Measurements from ENCODE around the gene GRIN2A. TPM values are rescaled to one million over a fixed set of nuclear protein-coding genes. Genes with fewer than 3 reads are reported as not detected.
A peak's percentile ranks its signal among the peaks of the same experiment; 100 is the strongest.

GRIN2A gene
- total and polyA plus RNA-seq, 2 of the 8 experiments (the other 6 are each of a cell fraction or from before 2014, with no cell fraction given): 0.18 to 1.8 TPM

DNA sequence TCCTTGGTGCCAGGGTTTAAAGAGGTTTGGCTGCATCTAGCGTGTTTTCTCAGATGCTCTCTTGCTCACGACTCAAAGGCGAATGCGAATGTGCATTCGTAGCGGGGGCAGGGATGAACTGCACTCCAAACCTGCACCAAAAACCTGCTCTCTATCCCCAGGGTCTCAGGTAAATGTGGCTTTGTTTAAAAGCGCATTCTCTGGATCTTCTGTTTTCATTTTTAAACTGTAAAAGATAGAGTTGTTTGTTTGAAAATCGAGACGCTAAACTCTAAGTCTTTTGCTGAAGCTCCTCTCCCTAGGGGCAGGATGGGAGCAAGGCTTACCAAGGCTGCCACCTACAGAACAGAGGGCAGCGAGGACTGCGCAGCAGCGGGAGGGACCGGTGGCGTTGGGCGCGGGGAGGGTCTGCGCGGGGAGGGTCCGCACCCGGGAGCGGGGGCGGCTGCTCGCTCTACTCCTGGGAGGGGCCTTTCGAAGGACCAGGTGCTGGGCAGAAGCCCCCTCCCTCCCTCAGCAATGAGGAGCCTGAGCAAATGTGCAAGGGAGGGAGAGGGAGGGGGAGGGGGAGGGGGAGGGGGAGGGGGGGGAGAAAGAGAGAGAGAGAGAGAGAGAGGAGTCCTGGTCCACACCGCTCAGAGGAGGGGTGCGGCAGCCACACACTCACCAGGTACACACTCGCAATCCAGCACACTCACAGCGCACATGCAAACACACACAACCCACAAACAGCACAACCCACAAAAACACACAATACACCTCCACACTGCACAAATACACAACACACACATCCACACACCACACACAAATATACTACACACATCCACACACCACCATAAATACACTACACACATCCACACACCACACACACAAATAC lies 142.8 kb downstream of the GRIN2A start:
- peaks cover 17% of the 10 kb centered on the region for H3K23me2 ChIP-seq (ENCODE audit: low read depth, low read length)
- FAIRE-seq: peak; percentile 85
- no peak overlapping the region for H3K27ac ChIP-seq (ENCODE audit: low read depth, low read length)
- 0 out of 2 replicates have a peak, but pooled peaks cover 3% of the 10 kb centered on the region for H3K79me1 ChIP-seq (ENCODE audit: low read depth, low read length)
- peak overlapping the region; percentile 100 for H2AK5ac ChIP-seq (ENCODE audit: low read depth, low read length)
- H3K56ac ChIP-seq (replicated peaks; ENCODE audit: insufficient read length, low read depth, low read length): peak overlapping the region; percentile 98
- peak overlapping the region; percentile 91 to 99 for H3K4me2 ChIP-seq (ENCODE audit: insufficient read depth in 1 of 2, low read depth in 2 of 2, low read length in 2 of 2)
- peak overlapping the region; percentile 72; the same call in 1 of the 2 replicates for H2AFZ ChIP-seq (ENCODE audit: low read length)
- no peaks in the 10 kb centered on the region; a peak in 1 of 4 replicates for H3K9me3 ChIP-seq (ENCODE audit: insufficient read depth in 2 of 2, low read depth in 1 of 2, low read length in 1 of 2)
- peak overlapping the region; percentile 8 for H4K5ac ChIP-seq (ENCODE audit: insufficient read length, low read depth, low read length)
- H3K23ac ChIP-seq (ENCODE audit: insufficient read length): no peak overlapping the region
- H3K14ac ChIP-seq (ENCODE audit: insufficient read length): no peak overlapping the region
- peak overlapping the region; percentile 95 for H3K4ac ChIP-seq (replicated peaks; ENCODE audit: insufficient read length, low read depth, low read length)
- peak overlapping the region; percentile 77; the same call in 1 of the 2 replicates for H2BK5ac ChIP-seq (ENCODE audit: low read depth, low read length)
- peak overlapping the region; percentile 100; the same call in 1 of the 2 replicates for H2BK15ac ChIP-seq (ENCODE audit: low read length)
- peaks cover 0 to 8% of the 10 kb centered on the region in 2 experiments for H4K20me1 ChIP-seq (replicated peaks in 1 of 2; ENCODE audit: control insufficient read depth in 1 of 2, insufficient read depth in 2 of 2, low read length in 2 of 2)
- 10% methylated on average over 20 of the region's 28 CpGs; no CpG with 5 or more reads in 1 of the 2 experiments for WGBS, 2 experiments (ENCODE audit: extremely low coverage in 1 of 2, insufficient coverage in 1 of 2, insufficient read length in 1 of 2, insufficient replicate concordance in 2 of 2, low coverage in 1 of 2, low lambda C conversion rate in 2 of 2, missing lambda C conversion rate in 1 of 2)
- DNase-seq (ENCODE audit: low read depth in 1 of 2, low spot score in 2 of 2): peak in 1 of 2 experiments; percentile 81
- 0 out of 2 replicates have a peak overlapping the region, but pooled peaks have one; percentile 8 for H4K8ac ChIP-seq (ENCODE audit: extremely low read depth, insufficient read depth, low read length)
- peaks cover 3 to 6% (median 3%) of the 10 kb centered on the region in 4 experiments; a peak in 6 of 7 replicates for H3K4me1 ChIP-seq (replicated peaks in 1 of 4; ENCODE audit: control insufficient read depth in 3 of 4, insufficient read depth in 4 of 4, low read length in 3 of 4)
- no peaks in the 10 kb centered on the region; a peak in 1 of 4 replicates for H3K79me2 ChIP-seq (ENCODE audit: control insufficient read depth in 1 of 2, insufficient read depth in 2 of 2, low read length in 2 of 2)
- H3K27me3 ChIP-seq (replicated peaks in 1 of 4; ENCODE audit: control insufficient read depth in 3 of 4, extremely low read depth in 1 of 4, insufficient read depth in 3 of 4, low read length in 3 of 4): no peaks in the 10 kb centered on the region
- H3K9ac ChIP-seq (replicated peaks in 1 of 4; ENCODE audit: extremely low read depth in 1 of 4, low read depth in 3 of 4, low read length in 3 of 4): peak overlapping the region in 1 of 4 experiments; percentile 71; a peak in 2 of 7 replicates
- CTCF ChIA-PET (ENCODE audit: partially characterized antibody): interaction anchor here (0.6 to 1.7 kb wide), 4 partner anchors 12 to 767 kb away, joined by 3 to 5 read pairs (median 3); no protein-coding TSS in a partner anchor
- peak overlapping the region; percentile 90 for H4K91ac ChIP-seq (replicated peaks; ENCODE audit: insufficient read length, low read length)
- POLR2A ChIA-PET (ENCODE audit: partially characterized antibody): interaction anchor here (0.7 to 1.3 kb wide), 4 partner anchors 10 to 358 kb away, joined by 3 to 5 read pairs (median 3); no protein-coding TSS in a partner anchor
- H3K4me3 ChIP-seq (ENCODE audit: extremely low read depth in 1 of 4, insufficient read depth in 2 of 4, low read depth in 3 of 4, low read length in 4 of 4): peak overlapping the region; percentile 30 to 60 (median 48)
- no peaks in the 10 kb centered on the region; a peak in 1 of 8 replicates for H3K36me3 ChIP-seq (ENCODE audit: control insufficient read depth in 2 of 4, insufficient read depth in 4 of 4, low read length in 3 of 4)
- H3K18ac ChIP-seq (ENCODE audit: extremely low read depth, low read length): peak overlapping the region; percentile 81
- H2BK12ac ChIP-seq (ENCODE audit: low read depth, low read length): peak overlapping the region; percentile 98
- peak overlapping the region; percentile 91; the same call in 1 of the 2 replicates for H2BK20ac ChIP-seq (ENCODE audit: low read length)
- peak overlapping the region; percentile 82 for H2BK120ac ChIP-seq (replicated peaks; ENCODE audit: low read depth, low read length)
- TF ChIP-seq YY1 (IDR thresholded peaks at IDR 0.05; ENCODE audit: low read depth, low read length) (no peak), ZNF274 (IDR thresholded peaks at IDR 0.05; ENCODE audit: borderline replicate concordance, extremely low read depth, low read length) (no peak), EGR1 (IDR thresholded peaks at IDR 0.05; ENCODE audit: borderline replicate concordance, low read depth, low read length) (peak; percentile 83; the same call in 1 of the 2 replicates), POLR2AphosphoS5 (IDR thresholded peaks at IDR 0.05; ENCODE audit: low read depth, low read length) (no peak), CBX5 (IDR thresholded peaks at IDR 0.05; ENCODE audit: low read depth, low read length) (no peak), JUN (IDR thresholded peaks at IDR 0.05; ENCODE audit: low read depth, low read length) (no peak), HDAC6 (IDR thresholded peaks at IDR 0.05; ENCODE audit: low read depth, low read length) (no peak), FOSL1 (IDR thresholded peaks at IDR 0.05; ENCODE audit: insufficient read depth, low read depth, low read length) (no peak), EP300 (IDR thresholded peaks at IDR 0.05; ENCODE audit: borderline replicate concordance in 1 of 2, low read depth in 2 of 2, low read length in 2 of 2) (no peak), SUZ12 (IDR thresholded peaks at IDR 0.05; ENCODE audit: low read length) (no peak), NRF1 (IDR thresholded peaks at IDR 0.05; ENCODE audit: low read depth, low read length) (no peak)
